CD14-positive monocyte (primary cell): ENCODE data around the gene B4GALT1. TPM values are rescaled to one million over a fixed set of nuclear protein-coding genes. Genes with fewer than 3 reads are reported as not detected.

Source experiments
- DNase-seq, 3 donors: peaks; one replicate each; pipeline ENCODE4 v3.0.0-alpha.2; 2011 to 2022
- H2AFZ ChIP-seq: 2 replicates; pipeline ENCODE4 v1.6.0; 2012; ENCODE audit warnings: mild to moderate bottlenecking, low read depth, low read length, inconsistent platforms; ENCODE audit not compliant: insufficient read depth, poor library complexity, severe bottlenecking
- H3K27ac ChIP-seq, 2 donors: 1 replicate in 1 of 2; 2 replicates in 1 of 2; pipeline ENCODE4 v1.5.1; 2012 to 2013; ENCODE audit warnings: low read length in 2 of 2, control low read depth in 1 of 2, inconsistent platforms in 1 of 2, low read depth in 1 of 2, mild to moderate bottlenecking in 1 of 2
- H3K27me3 ChIP-seq, 2 donors: one replicate each; pipeline versions ENCODE4 v1.6.0 to v1.6.1; 2011 to 2013; ENCODE audit warnings: low read length in 2 of 2; ENCODE audit not compliant: control insufficient read depth in 2 of 2, insufficient read depth in 2 of 2
- H3K36me3 ChIP-seq, 2 donors: replicated peaks in 1 of 2; 1 replicate in 1 of 2; 2 replicates in 1 of 2; pipeline versions ENCODE4 v1.5.1 to v1.6.1; 2012 to 2013; ENCODE audit warnings: low read length in 2 of 2, control low read depth in 1 of 2, inconsistent platforms in 1 of 2, mild to moderate bottlenecking in 1 of 2; ENCODE audit not compliant: insufficient read depth in 2 of 2, control insufficient read depth in 1 of 2
- H3K4me1 ChIP-seq, 2 donors: 1 replicate in 1 of 2; 2 replicates in 1 of 2; pipeline versions ENCODE4 v1.5.1 to v1.6.1; 2012 to 2013; ENCODE audit warnings: low read length in 2 of 2, control low read depth in 1 of 2, inconsistent platforms in 1 of 2, mild to moderate bottlenecking in 1 of 2, moderate library complexity in 1 of 2; ENCODE audit not compliant: insufficient read depth in 2 of 2, control insufficient read depth in 1 of 2
- H3K4me2 ChIP-seq: replicated peaks from 2 replicates; pipeline ENCODE3; 2012; ENCODE audit warnings: low read length, moderate library complexity, mild to moderate bottlenecking; ENCODE audit not compliant: poor library complexity, severe bottlenecking; ENCODE audit errors: extremely low read depth
- H3K4me3 ChIP-seq, 3 experiments: fragments of 200-600 bp in 1 of 3; sonication (generic) in 1 of 3; replicated peaks in 1 of 3; 1 replicate in 2 of 3; 2 replicates in 1 of 3; pipeline ENCODE4 v1.5.1; 2011 to 2013; ENCODE audit warnings: low read length in 3 of 3, mild to moderate bottlenecking in 3 of 3, control low read depth in 2 of 3, low read depth in 2 of 3, inconsistent platforms in 1 of 3, moderate library complexity in 1 of 3
- H3K79me2 ChIP-seq: 2 replicates; pipeline ENCODE4 v1.6.0; 2012; ENCODE audit warnings: mild to moderate bottlenecking, control low read depth, inconsistent platforms, low read length, moderate library complexity; ENCODE audit not compliant: insufficient read depth
- H3K9ac ChIP-seq: 2 replicates; pipeline ENCODE4 v1.6.0; 2017; ENCODE audit warnings: low read length, mild to moderate bottlenecking; ENCODE audit not compliant: insufficient read depth, poor library complexity, severe bottlenecking
- H3K9me3 ChIP-seq, 2 donors: replicated peaks in 1 of 2; 1 replicate in 1 of 2; 2 replicates in 1 of 2; pipeline versions ENCODE4 v1.5.1 to v1.6.1; 2012 to 2013; ENCODE audit warnings: low read length in 2 of 2, control low read depth in 1 of 2; ENCODE audit not compliant: control insufficient read depth in 1 of 2, insufficient read depth in 1 of 2
- H4K20me1 ChIP-seq: 2 replicates; pipeline ENCODE4 v1.6.0; 2012; ENCODE audit warnings: mild to moderate bottlenecking, low read length, control low read depth, moderate library complexity; ENCODE audit not compliant: insufficient read depth
- H3K27ac Mint-ChIP-seq, 7 donors: one replicate each; pipeline ENCODE4 v1.8.0; 2020; ENCODE audit warnings: mild to moderate bottlenecking in 7 of 7, mixed read lengths in 7 of 7, moderate library complexity in 6 of 7, inconsistent platforms in 2 of 7
- H3K27me3 Mint-ChIP-seq, 3 donors: one replicate each; pipeline ENCODE4 v1.8.0; 2021 to 2022; ENCODE audit warnings: low read depth in 3 of 3, mild to moderate bottlenecking in 3 of 3, mixed read lengths in 3 of 3, moderate library complexity in 3 of 3, inconsistent platforms in 1 of 3
- H3K36me3 Mint-ChIP-seq, 2 donors: one replicate each; pipeline ENCODE4 v1.8.0; 2020; ENCODE audit warnings: mixed read lengths in 2 of 2, inconsistent platforms in 1 of 2, mild to moderate bottlenecking in 1 of 2
- H3K4me1 Mint-ChIP-seq: one replicate; pipeline ENCODE4 v1.8.0; 2020; ENCODE audit warnings: mild to moderate bottlenecking, mixed read lengths
- H3K4me3 Mint-ChIP-seq, 2 donors: one replicate each; pipeline ENCODE4 v1.8.0; 2020; ENCODE audit warnings: mild to moderate bottlenecking in 2 of 2, mixed read lengths in 2 of 2, moderate library complexity in 1 of 2
- H3K9me3 Mint-ChIP-seq, 7 donors: one replicate each; pipeline ENCODE4 v1.8.0; 2020 to 2022; ENCODE audit warnings: mixed read lengths in 7 of 7, mild to moderate bottlenecking in 6 of 7, moderate library complexity in 6 of 7, inconsistent platforms in 2 of 7
- WGBS: methylation state at CpG from one replicate; pipeline ENCODE4 v1.1.5; 2013; ENCODE audit warnings: missing lambda C conversion rate; ENCODE audit not compliant: insufficient coverage; 5-methylcytosine and 5-hydroxymethylcytosine counted together
- intact Hi-C, 2 donors: fragments of 100-400 bp; cut with micrococcal nuclease; formaldehyde crosslinking; loops; one replicate each; pipeline versions ENCODE4 v1.15.0 to v1.15.1; 2023
- polyA plus RNA-seq, 3 donors: library from polyadenylated mRNA; depleted of rRNA in 1 of 3; unstranded in 2 of 3; stranded (reverse) in 1 of 3; fragments of 300-500 nt in 2 of 3; fragments of >200 nt in 1 of 3; fragmentation: Illumina TruSeq in 2 of 3; gene quantifications; 1 replicate in 2 of 3; 2 replicates in 1 of 3; pipeline ENCODE4 v1.2.3, GENCODE V29; 2012 to 2021
- TF ChIP-seq, protein P1 (sequence below): fragments of 200-600 bp; IDR thresholded peaks from one replicate; pipeline ENCODE4 v1.8.0; 2022; ENCODE audit warnings: antibody characterized with exemption, mild to moderate bottlenecking

The B4GALT1 gene
- polyA plus RNA-seq, 3 donors: 27.6 to 53.7 (median 38.6) TPM

DNA sequence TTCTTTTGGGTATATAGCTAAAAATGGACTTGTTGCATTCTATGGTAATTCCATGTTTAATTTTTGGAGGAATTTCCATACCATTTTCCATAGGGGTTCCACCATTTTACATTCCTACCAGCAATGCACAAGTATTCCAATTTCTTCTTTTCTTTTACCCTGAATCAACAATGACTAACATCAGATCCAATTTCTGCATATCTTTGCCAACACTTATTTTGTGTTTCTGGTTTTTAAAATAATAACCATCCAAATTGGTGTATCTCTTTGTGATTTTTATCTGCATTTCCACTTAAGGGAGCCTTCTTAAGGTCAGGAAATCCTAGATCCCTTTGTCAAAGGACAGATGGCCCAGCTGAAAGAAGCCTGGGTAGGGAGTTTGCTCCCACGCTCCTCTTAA is 61.2 kb downstream of the B4GALT1 start:
- intact Hi-C loops: no loop called here
- H3K36me3 Mint-ChIP-seq: peaks cover 17 to 21% of the 10 kb centered on the region in 2 donors
- Histone ChIP-seq H3K79me2 (no peaks in the 10 kb centered on the region), H3K27ac (no peak overlapping the region), H3K9ac (no peak overlapping the region), H3K4me3 (no peak overlapping the region), H3K4me2 (no peak overlapping the region), H4K20me1 (peaks cover 23% of the 10 kb centered on the region), H3K4me1 (no peaks in the 10 kb centered on the region), H2AFZ (no peak overlapping the region), H3K27me3 (no peaks in the 10 kb centered on the region), H3K36me3 (peaks cover 2 to 22% of the 10 kb centered on the region in 2 donors), H3K9me3 (no peaks in the 10 kb centered on the region)
- no peak for DNase-seq
- no peak overlapping the region for H3K4me3 Mint-ChIP-seq
- no peak overlapping the region for H3K27ac Mint-ChIP-seq
- TF ChIP-seq, protein P1, sequence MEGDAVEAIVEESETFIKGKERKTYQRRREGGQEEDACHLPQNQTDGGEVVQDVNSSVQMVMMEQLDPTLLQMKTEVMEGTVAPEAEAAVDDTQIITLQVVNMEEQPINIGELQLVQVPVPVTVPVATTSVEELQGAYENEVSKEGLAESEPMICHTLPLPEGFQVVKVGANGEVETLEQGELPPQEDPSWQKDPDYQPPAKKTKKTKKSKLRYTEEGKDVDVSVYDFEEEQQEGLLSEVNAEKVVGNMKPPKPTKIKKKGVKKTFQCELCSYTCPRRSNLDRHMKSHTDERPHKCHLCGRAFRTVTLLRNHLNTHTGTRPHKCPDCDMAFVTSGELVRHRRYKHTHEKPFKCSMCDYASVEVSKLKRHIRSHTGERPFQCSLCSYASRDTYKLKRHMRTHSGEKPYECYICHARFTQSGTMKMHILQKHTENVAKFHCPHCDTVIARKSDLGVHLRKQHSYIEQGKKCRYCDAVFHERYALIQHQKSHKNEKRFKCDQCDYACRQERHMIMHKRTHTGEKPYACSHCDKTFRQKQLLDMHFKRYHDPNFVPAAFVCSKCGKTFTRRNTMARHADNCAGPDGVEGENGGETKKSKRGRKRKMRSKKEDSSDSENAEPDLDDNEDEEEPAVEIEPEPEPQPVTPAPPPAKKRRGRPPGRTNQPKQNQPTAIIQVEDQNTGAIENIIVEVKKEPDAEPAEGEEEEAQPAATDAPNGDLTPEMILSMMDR: no peak
- peaks cover 0 to 4% (median 0%) of the 10 kb centered on the region in 7 donors for H3K9me3 Mint-ChIP-seq
- peaks cover 1 to 4% (median 2%) of the 10 kb centered on the region in 3 donors for H3K27me3 Mint-ChIP-seq
- H3K4me1 Mint-ChIP-seq: peaks cover 5% of the 10 kb centered on the region
- no CpG with 5 or more reads among the region's 1 CpG for WGBS

DNA sequence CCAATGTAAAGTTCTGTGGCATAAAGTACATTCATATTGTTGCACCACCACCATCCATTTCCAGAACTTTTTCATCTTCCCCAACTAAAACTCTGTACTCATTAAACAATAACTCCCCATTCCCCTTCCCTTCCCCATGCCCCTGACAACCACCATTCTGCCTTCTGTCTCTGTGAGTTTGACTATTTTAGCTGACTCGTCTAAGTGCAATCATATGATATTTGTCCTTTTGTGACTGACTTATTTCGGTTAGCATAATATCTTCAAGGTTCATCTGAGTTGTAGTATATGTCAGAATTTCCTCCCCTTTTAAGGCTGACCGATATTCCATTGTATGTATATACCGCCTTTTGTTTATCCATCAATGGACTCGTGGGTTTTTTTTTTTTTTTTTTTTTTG is 61.6 kb downstream of the B4GALT1 start:
- H3K4me3 ChIP-seq: no peak overlapping the region
- no peaks in the 10 kb centered on the region for H3K79me2 ChIP-seq
- WGBS: no CpG with 5 or more reads among the region's 5 CpGs
- Mint-ChIP-seq H3K27ac (no peak overlapping the region), H3K9me3 (peaks cover 0 to 5% (median 0%) of the 10 kb centered on the region in 7 donors), H3K36me3 (peaks cover 13 to 17% of the 10 kb centered on the region in 2 donors), H3K4me1 (peaks cover 5% of the 10 kb centered on the region), H3K4me3 (no peak overlapping the region), H3K27me3 (peaks cover 1 to 4% (median 2%) of the 10 kb centered on the region in 3 donors)
- no peak overlapping the region for H2AFZ ChIP-seq
- peaks cover 2 to 18% of the 10 kb centered on the region in 2 donors for H3K36me3 ChIP-seq
- H3K9ac ChIP-seq: no peak overlapping the region
- H3K4me1 ChIP-seq: no peaks in the 10 kb centered on the region
- no peak for DNase-seq
- H4K20me1 ChIP-seq: peaks cover 18% of the 10 kb centered on the region
- H3K9me3 ChIP-seq: no peaks in the 10 kb centered on the region
- H3K27ac ChIP-seq: no peak overlapping the region
- TF ChIP-seq, protein P1: no peak
- intact Hi-C loops: no loop called here
- no peaks in the 10 kb centered on the region for H3K27me3 ChIP-seq
- H3K4me2 ChIP-seq: no peak overlapping the region
